GM18519 (cell line): Measurements from ENCODE around the gene PLSCR1.
"Not testable (repeated sequence)": the region's sequence is repeated elsewhere in the genome, so short reads cannot be mapped to it uniquely, and the experiment has no call there.

ENCODE experiments used
- ATAC-seq: cut with Tn5 transposase; IDR thresholded peaks from one replicate; pipeline ENCODE4 v1.9.1; 2021; ENCODE audit warnings: mild to moderate bottlenecking, moderate library complexity; ENCODE audit not compliant: unreplicated experiment, low FRiP score

PLSCR1 gene

GRCh38 chr3:146519810-146520209 lies 24.6 kb downstream of the PLSCR1 start:
- no peak for ATAC-seq

DNA sequence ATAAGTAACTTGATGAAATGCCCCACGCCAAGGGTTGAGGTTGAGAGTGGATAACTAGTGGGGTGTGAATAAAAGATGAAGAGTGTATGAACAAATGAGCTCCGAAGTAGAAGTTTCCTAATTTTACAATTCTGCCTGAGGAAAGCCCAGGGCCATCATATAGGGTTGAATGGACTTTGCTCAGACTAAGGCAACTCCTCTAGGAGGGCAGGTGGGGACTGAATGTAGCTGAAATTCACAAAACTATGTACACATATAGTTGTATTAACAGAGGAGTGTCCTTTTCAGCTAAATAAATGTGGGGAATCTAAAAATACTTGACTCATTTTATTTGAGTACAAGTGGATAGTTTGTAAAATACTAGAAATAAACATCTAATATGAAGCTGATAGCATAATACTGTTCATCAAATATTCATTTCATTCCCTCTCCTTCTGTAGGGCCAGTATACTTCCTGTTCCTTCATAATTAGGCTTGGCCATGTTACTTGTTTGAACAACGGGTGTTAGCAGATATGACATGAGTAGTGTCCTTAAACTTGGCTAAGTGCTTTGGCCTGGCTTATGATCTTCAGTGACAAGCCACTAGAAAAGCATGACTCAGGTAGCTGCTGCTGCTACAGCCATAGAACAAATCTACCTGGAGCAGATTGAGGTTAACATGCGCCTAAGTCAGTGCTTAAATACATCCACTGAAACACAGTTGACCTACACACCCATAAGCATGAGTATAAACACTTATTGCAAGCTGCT lies 26.5 kb downstream of the PLSCR1 start:
- no peak for ATAC-seq

- no peak for ATAC-seq
Observed at GRCh38 chr3:146513386-146514051, 30.9 kb downstream of the PLSCR1 start.

DNA sequence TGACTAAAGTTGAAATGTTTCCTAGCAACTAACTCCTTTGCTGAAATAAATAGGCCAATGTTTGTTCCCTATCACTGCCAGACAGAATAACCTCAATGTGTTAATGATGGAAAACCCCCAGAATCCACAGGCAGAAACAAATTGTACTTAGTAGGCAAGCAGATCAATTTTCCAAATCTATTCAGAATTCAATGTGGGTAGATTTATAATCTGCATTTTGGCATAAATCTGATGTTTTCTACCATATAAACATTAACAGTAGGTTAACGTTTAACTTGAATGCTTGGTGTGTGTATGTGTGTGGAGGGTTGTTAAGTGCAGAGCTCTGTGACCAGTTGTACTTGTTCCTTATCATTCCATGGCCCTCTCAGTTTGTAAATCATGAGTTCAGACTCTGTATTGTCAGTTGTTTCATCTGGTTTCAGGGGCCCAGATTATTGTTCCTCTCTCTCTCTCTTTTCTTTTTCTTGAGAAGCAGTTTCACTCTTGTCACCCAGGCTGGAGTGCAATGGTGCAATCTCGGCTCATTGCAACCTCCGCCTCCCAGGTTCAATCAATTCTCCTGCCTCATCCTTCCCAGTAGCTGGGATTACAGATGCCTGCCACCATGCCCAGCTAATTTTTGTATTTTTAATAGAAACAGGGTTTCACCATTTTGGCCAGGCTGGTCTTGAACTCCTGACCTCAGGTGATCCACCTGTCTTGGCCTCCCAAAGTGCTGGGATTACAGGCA lies 32.8 kb downstream of the PLSCR1 start:
- ATAC-seq: no peak

DNA sequence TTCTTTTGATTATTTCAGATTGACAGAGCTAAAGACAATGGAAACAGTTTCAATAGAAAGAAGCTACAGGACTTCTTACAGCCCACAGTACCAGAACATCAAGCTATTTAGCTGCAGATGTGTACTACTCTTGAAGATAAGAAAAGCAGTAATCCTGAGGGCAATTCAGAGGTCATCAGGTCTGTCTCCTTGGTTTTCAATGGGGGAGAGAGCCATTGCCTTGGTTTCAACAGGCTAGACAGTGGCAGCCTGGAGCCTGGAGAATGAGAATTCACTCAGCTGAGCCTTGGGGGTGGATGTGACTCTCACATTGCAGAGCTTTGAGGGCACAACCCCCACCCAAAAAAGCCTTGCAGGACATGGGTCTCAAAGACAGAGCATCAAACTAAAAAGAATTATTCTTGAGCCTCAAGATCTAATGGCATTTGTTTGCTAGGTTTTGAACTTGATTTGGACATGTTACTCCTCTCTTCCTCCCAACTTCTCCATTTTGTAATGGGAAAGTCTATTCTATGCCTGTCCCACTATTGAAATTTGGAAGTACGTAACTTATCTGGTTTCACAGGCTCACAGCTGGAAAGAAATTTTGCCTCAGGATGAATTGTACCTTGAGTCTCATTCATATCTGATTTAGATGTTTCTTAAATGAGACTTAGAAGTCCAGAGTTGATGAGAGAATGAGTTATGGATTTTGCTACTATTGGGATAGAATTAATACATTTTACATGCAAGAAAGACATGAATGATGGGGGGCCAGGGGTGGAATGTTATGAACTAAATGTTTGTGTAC lies 36.9 kb downstream of the PLSCR1 start:
- ATAC-seq: no peak

GRCh38 chr3:146505516-146505915 lies 38.9 kb downstream of the PLSCR1 start:
- ATAC-seq: no peak

DNA sequence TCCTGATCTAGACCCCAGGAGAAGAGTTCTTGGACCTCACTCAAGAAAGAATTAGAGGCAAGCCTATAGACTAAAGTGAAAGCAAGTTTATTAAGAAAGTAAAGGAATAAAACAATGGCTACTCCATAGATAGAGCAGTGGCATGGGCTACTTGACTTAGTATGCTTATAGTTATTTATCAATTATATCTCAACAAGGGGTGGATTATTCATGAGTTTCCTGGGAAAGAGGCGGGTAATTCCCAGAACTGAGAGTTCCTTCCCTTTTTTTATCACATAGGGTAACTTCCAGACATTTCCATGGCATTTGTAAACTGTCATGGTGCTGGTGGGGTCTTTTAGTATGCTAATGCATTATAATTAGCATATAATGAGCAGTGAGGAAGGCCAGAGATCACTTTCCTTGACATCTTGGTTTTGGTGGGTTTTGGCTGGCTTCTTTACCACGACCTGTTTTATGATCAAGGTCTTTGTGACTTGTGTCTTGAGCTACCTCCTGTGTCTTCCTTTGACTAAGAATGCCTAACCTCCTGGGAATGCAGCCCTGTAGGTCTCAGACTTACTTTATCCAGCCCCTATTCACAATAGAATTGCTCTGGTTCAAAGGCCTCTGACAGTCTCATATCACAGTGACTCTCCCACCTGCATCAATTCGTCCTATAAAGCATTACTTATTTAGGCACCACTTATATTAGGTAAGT lies 39.8 kb downstream of the PLSCR1 start:
- no peak for ATAC-seq

DNA sequence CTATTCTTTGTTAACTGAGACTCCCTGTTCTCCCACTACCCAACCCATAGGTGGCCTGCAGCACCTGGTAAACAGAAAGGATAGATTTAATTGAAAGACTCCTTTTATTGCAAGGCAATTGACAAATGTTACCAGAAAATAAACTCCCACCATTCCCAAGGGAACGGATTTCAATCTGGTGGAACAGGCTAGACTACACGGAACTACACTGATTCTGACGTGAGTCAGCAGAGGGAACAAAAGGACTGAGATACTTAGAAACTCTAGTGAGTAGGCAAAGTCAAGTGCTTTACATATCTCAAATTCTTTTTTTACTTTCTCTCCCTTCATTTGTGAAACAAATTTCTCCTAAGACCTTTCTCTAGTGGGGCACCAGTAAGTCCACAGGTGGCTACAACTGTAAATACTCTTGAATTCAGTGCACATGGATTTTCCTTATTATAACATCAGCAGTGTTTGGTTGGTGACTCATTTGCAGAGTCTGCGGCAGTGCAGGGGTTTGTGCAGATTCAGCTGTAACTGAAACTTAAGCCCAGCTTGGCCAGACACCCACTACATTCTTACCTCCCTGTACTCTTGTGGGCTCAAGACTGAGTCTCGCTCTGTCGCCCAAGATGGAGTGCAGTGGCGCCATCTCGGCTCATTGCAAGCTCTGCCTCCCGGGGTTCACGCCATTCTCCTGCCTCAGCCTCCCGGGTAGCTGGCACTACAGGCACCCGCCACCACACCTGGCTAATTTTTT lies 40.8 kb downstream of the PLSCR1 start:
- ATAC-seq: peak; percentile 95

- no peak for ATAC-seq
Observed at GRCh38 chr3:146502887-146503460, 41.4 kb downstream of the PLSCR1 start.

GRCh38 chr3:146501752-146502151 lies 42.7 kb downstream of the PLSCR1 start:
- ATAC-seq: peak; percentile 35

DNA sequence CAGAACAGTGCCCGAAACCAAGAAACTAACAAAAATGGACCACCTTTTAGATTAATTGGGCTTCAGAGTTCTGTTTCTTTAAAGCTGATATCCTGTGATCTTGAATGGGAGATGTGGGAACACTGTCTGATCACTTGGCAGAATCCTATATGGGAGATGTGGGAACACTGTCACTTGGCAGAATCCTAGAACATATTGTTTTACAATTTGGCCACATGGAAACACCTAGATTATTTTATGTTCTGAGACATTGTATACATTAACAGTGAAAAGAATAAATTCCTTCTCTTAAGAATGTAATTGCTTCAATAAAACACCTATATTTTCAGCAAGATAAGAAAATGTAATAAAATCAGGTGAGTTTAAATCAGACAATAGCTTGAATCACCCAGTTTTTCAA lies 44.7 kb downstream of the PLSCR1 start:
- ATAC-seq: no peak

- no peak for ATAC-seq
Observed at GRCh38 chr3:146498002-146498736, 46.2 kb downstream of the PLSCR1 start.

- ATAC-seq: not testable (repeated sequence)
Observed at GRCh38 chr3:146497145-146497843, 47.1 kb downstream of the PLSCR1 start.

- ATAC-seq: no peak
Observed at GRCh38 chr3:146496726-146497125, 47.7 kb downstream of the PLSCR1 start.

DNA sequence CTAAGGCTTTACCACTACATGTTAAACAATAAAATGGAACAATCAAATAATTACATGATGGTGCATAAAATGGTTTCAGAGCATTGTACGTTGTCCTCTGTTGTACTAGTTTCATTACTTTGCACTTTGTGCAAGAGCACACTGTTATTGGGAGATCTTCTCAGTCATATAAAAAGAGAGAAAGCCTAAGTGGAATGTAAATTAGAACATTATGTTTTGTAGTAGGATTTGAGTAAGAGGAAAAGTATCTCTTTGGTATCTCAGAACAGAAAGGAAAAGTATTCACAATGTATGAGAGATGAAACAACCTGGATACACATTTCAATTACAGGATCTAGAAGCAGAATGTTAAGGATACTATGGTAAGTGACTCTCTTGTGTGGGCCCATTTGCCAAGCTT lies 48.2 kb downstream of the PLSCR1 start:
- ATAC-seq: no peak

GRCh38 chr3:146493761-146494160 lies 50.6 kb downstream of the PLSCR1 start:
- ATAC-seq: no peak

DNA sequence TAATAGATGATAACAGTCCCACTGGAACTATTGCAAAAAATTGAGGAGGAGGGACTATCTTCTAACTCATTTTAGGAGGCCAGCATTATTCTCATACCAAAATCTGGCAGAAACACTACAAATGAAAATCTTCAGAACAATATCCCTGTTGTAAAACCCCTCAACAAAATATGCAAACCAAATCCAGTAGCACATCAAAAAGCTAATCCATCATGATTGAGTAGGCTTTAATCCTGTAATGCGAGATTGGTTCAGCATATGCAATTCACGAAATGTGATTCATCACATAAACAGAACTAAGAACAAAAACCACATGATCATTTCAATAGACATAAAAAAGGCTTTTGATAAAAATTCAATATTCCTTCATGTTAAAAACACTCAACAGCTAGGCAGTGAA lies 51.2 kb downstream of the PLSCR1 start:
- ATAC-seq: no peak

GRCh38 chr3:146491303-146491702 lies 53.1 kb downstream of the PLSCR1 start:
- no peak for ATAC-seq
